Fibroblast of lung (primary cell): ENCODE results near the gene PDP2. TPM values are rescaled to one million over a fixed set of nuclear protein-coding genes. Genes with fewer than 3 reads are reported as not detected.

ENCODE experiments used
- DNase-seq, 2 donors: peaks; one replicate each; pipeline versions ENCODE4 v3.0.0 to v3.0.0-alpha.2; 2010; ENCODE audit warnings: low read depth in 2 of 2
- H2AFZ ChIP-seq: 2 replicates; pipeline ENCODE4 v1.5.1; 2012; ENCODE audit warnings: low read length, control low read depth, inconsistent platforms
- H3K27ac ChIP-seq: 2 replicates; pipeline ENCODE4 v1.5.1; 2011; ENCODE audit warnings: low read length, control low read depth; ENCODE audit not compliant: insufficient read depth
- H3K27me3 ChIP-seq: 2 replicates; pipeline ENCODE4 v1.5.1; 2011; ENCODE audit warnings: mild to moderate bottlenecking, low read length; ENCODE audit not compliant: control insufficient read depth, insufficient read depth
- H3K36me3 ChIP-seq: 2 replicates; pipeline ENCODE4 v1.5.1; 2011; ENCODE audit warnings: low read length; ENCODE audit not compliant: control insufficient read depth, insufficient read depth
- H3K4me1 ChIP-seq: 2 replicates; pipeline ENCODE4 v1.5.1; 2011; ENCODE audit warnings: low read length; ENCODE audit not compliant: control insufficient read depth, insufficient read depth; ENCODE audit errors: extremely low read depth
- H3K4me2 ChIP-seq: 2 replicates; pipeline ENCODE4 v1.5.1; 2011; ENCODE audit warnings: low read length, control low read depth; ENCODE audit not compliant: insufficient read depth; ENCODE audit errors: extremely low read depth
- H3K4me3 ChIP-seq, 4 experiments: fragments of 200-600 bp in 1 of 4; sonication (generic) in 1 of 4; replicated peaks in 1 of 4; 2 replicates each; pipeline ENCODE4 v1.5.1; 2011 to 2016; ENCODE audit warnings: low read length in 4 of 4, low read depth in 3 of 4, mild to moderate bottlenecking in 3 of 4, control low read depth in 2 of 4, inconsistent platforms in 1 of 4, mixed read lengths in 1 of 4; ENCODE audit not compliant: insufficient read depth in 1 of 4; ENCODE audit errors: control extremely low read depth in 1 of 4
- H3K79me2 ChIP-seq: 2 replicates; pipeline ENCODE4 v1.5.1; 2012; ENCODE audit warnings: mild to moderate bottlenecking, low read length, inconsistent platforms; ENCODE audit not compliant: control insufficient read depth, insufficient read depth
- H3K9ac ChIP-seq: 2 replicates; pipeline ENCODE4 v1.5.1; 2011; ENCODE audit warnings: mild to moderate bottlenecking, low read length, control low read depth; ENCODE audit not compliant: insufficient read depth
- H3K9me3 ChIP-seq: 2 replicates; pipeline ENCODE4 v1.5.1; 2012; ENCODE audit warnings: low read depth, low read length; ENCODE audit not compliant: control insufficient read depth, insufficient read depth
- H4K20me1 ChIP-seq: 2 replicates; pipeline ENCODE4 v1.5.1; 2011; ENCODE audit warnings: low read length; ENCODE audit not compliant: control insufficient read depth, insufficient read depth; ENCODE audit errors: extremely low read depth
- CTCF ChIP-seq, 2 donors: IDR thresholded peaks in 1 of 2; conservative IDR thresholded peaks in 1 of 2; 1 replicate in 1 of 2; 2 replicates in 1 of 2; pipeline ENCODE4 v1.5.1; 2011 to 2012; ENCODE audit warnings: low read length in 2 of 2, control low read depth in 1 of 2, inconsistent platforms in 1 of 2, low read depth in 1 of 2, mild to moderate bottlenecking in 1 of 2
- EZH2 ChIP-seq: IDR thresholded peaks from 2 replicates; pipeline ENCODE4 v1.5.1; 2012; ENCODE audit warnings: low read length, control low read depth, mild to moderate bottlenecking; ENCODE audit errors: missing control alignments
- polyA plus RNA-seq, 2 donors: library from polyadenylated mRNA; depleted of rRNA in 1 of 2; stranded (reverse) in 1 of 2; unstranded in 1 of 2; fragments of >200 nt; gene quantifications; 2 replicates each; pipeline ENCODE4 v1.2.1, GENCODE V29; 2011 to 2012; ENCODE audit warnings: missing spikeins in 1 of 2
- total RNA-seq: library from RNA; depleted of rRNA; stranded (reverse); fragments of >200 nt; gene quantifications from 2 replicates; pipeline ENCODE4 v1.2.1, GENCODE V29; 2014

The PDP2 gene
- total and polyA plus RNA-seq, 2 donors (not counting 1 experiment from before 2014, with no cell fraction given), result 10.9 to 11.6 TPM

- no peak overlapping the region for H3K27ac ChIP-seq
- peak; percentile 45 to 51 for DNase-seq
- no peak overlapping the region for H3K4me3 ChIP-seq
- H3K27me3 ChIP-seq, result no peaks in the 10 kb centered on the region
- H3K79me2 ChIP-seq, result peaks cover 15% of the 10 kb centered on the region
- no peaks in the 10 kb centered on the region for H3K9me3 ChIP-seq
- TF ChIP-seq CTCF (conservative IDR thresholded peaks at IDR 0.05 in 1 of 2, IDR thresholded peaks at IDR 0.05 in 1 of 2; ENCODE audit: low read depth in 1 of 2, low read length in 2 of 2) (no peak), EZH2 (no peak)
- H3K4me1 ChIP-seq, result peaks cover 31% of the 10 kb centered on the region
- no peaks in the 10 kb centered on the region for H4K20me1 ChIP-seq
- no peak overlapping the region for H3K4me2 ChIP-seq
- H3K9ac ChIP-seq, result no peak overlapping the region
- H2AFZ ChIP-seq, result no peak overlapping the region
- no peaks in the 10 kb centered on the region for H3K36me3 ChIP-seq
These were observed 49.9 kb downstream of the PDP2 start for GRCh38 chr16:66930189-66930588.

- no peaks in the 10 kb centered on the region for H3K27me3 ChIP-seq
- no peak overlapping the region for H3K4me3 ChIP-seq
- H2AFZ ChIP-seq, result no peak overlapping the region
- H3K4me2 ChIP-seq, result no peak overlapping the region
- peaks cover 25% of the 10 kb centered on the region for H3K4me1 ChIP-seq
- peaks cover 30% of the 10 kb centered on the region for H3K79me2 ChIP-seq
- no peaks in the 10 kb centered on the region for H3K9me3 ChIP-seq
- H3K27ac ChIP-seq, result no peak overlapping the region
- no peak for DNase-seq
- no peaks in the 10 kb centered on the region for H3K36me3 ChIP-seq
- no peak overlapping the region for H3K9ac ChIP-seq
- no peaks in the 10 kb centered on the region for H4K20me1 ChIP-seq
- no peak for TF ChIP-seq EZH2
- TF ChIP-seq CTCF (conservative IDR thresholded peaks at IDR 0.05 in 1 of 2, IDR thresholded peaks at IDR 0.05 in 1 of 2; ENCODE audit: low read depth in 1 of 2, low read length in 2 of 2), result no peak
These were observed 51.4 kb downstream of the PDP2 start for GRCh38 chr16:66931665-66932064.

GRCh38 chr16:66932076-66932475 is 51.8 kb downstream of the PDP2 start:
- Histone ChIP-seq H3K27me3 (no peaks in the 10 kb centered on the region), H3K4me2 (no peak overlapping the region), H3K36me3 (no peaks in the 10 kb centered on the region), H3K4me1 (peaks cover 22% of the 10 kb centered on the region), H4K20me1 (no peaks in the 10 kb centered on the region), H3K9me3 (no peaks in the 10 kb centered on the region), H2AFZ (no peak overlapping the region), H3K27ac (no peak overlapping the region), H3K4me3 (no peak overlapping the region), H3K9ac (no peak overlapping the region), H3K79me2 (peaks cover 31% of the 10 kb centered on the region)
- no peak for DNase-seq
- TF ChIP-seq CTCF (conservative IDR thresholded peaks at IDR 0.05 in 1 of 2, IDR thresholded peaks at IDR 0.05 in 1 of 2; ENCODE audit: low read depth in 1 of 2, low read length in 2 of 2) (no peak), EZH2 (no peak)
